ENCODE measurements around the gene ZCCHC8.
A peak's percentile ranks its signal among the peaks of the same experiment; 100 is the strongest.
"Not testable (repeated sequence)": the region's sequence is repeated elsewhere in the genome, so short reads cannot be mapped to it uniquely, and the experiment has no call there.

ZCCHC8 gene

GRCh38 chr12:122508163-122508562 lies 7.4 kb upstream of the ZCCHC8 start:
- no peak for DNase-seq (ENCODE audit: low read depth in 2 of 2)

GRCh38 chr12:122506393-122506938 lies 5.7 kb upstream of the ZCCHC8 start:
- DNase-seq (ENCODE audit: low read depth in 2 of 2), result no peak

- DNase-seq (ENCODE audit: low read depth in 2 of 2), result no peak
Measured at GRCh38 chr12:122505419-122506051, 4.8 kb upstream of the ZCCHC8 start.

GRCh38 chr12:122503783-122504590 lies 3.3 kb upstream of the ZCCHC8 start:
- DNase-seq (ENCODE audit: low read depth in 2 of 2), result no peak

- DNase-seq (ENCODE audit: low read depth in 2 of 2), result no peak
Measured at GRCh38 chr12:122503147-122503751, 2.5 kb upstream of the ZCCHC8 start.

GRCh38 chr12:122501489-122501989 lies 807 bp upstream of the ZCCHC8 start:
- DNase-seq (ENCODE audit: low read depth in 2 of 2), result no peak

- peak; percentile 14 to 18 for DNase-seq (ENCODE audit: low read depth in 2 of 2)
Measured at GRCh38 chr12:122499991-122500684, 594 bp downstream of the ZCCHC8 start.

GRCh38 chr12:122495258-122495657 lies 5.5 kb downstream of the ZCCHC8 start:
- no peak for DNase-seq (ENCODE audit: low read depth in 2 of 2)

GRCh38 chr12:122493222-122493621 lies 7.5 kb downstream of the ZCCHC8 start:
- DNase-seq (ENCODE audit: low read depth in 2 of 2), result not testable (repeated sequence)

- DNase-seq (ENCODE audit: low read depth in 2 of 2), result no peak
Measured at GRCh38 chr12:122491991-122492390, 8.7 kb downstream of the ZCCHC8 start.

GRCh38 chr12:122489038-122489437 lies 11.7 kb downstream of the ZCCHC8 start:
- no peak for DNase-seq (ENCODE audit: low read depth in 2 of 2)

- not testable (repeated sequence) for DNase-seq (ENCODE audit: low read depth in 2 of 2)
Measured at GRCh38 chr12:122487807-122488206, 12.9 kb downstream of the ZCCHC8 start.

- DNase-seq (ENCODE audit: low read depth in 2 of 2), result no peak
Measured at GRCh38 chr12:122486805-122487426, 13.8 kb downstream of the ZCCHC8 start.

- DNase-seq (ENCODE audit: low read depth in 2 of 2), result not testable (repeated sequence)
Measured at GRCh38 chr12:122486360-122486759, 14.4 kb downstream of the ZCCHC8 start.

- DNase-seq (ENCODE audit: low read depth in 2 of 2), result not testable (repeated sequence)
Measured at GRCh38 chr12:122484385-122484784, 16.3 kb downstream of the ZCCHC8 start.

- no peak for DNase-seq (ENCODE audit: low read depth in 2 of 2)
Measured at GRCh38 chr12:122483969-122484368, 16.8 kb downstream of the ZCCHC8 start.

- DNase-seq (ENCODE audit: low read depth in 2 of 2), result no peak
Measured at GRCh38 chr12:122481861-122482260, 18.9 kb downstream of the ZCCHC8 start.

GRCh38 chr12:122480753-122481152 lies 20.0 kb downstream of the ZCCHC8 start:
- no peak for DNase-seq (ENCODE audit: low read depth in 2 of 2)

GRCh38 chr12:122474324-122474716 lies 26.4 kb downstream of the ZCCHC8 start:
- no peak for DNase-seq (ENCODE audit: low read depth in 2 of 2)

GRCh38 chr12:122473543-122474323 lies 27.0 kb downstream of the ZCCHC8 start:
- peak; percentile 35 to 52 for DNase-seq (ENCODE audit: low read depth in 2 of 2)

All from activated CD4-positive, alpha-beta T cell treated with anti-CD3 and anti-CD28 coated beads for 24 hours (primary cell).